ENCODE measurements around the gene SF3A1.

SF3A1 gene

GRCh38 chr22:30325724-30326254 is 30.9 kb downstream of the SF3A1 start:
- Mint-ChIP-seq H3K4me1 (peaks cover 56% of the 10 kb centered on the region), H3K9me3 (no peaks in the 10 kb centered on the region), H3K4me3 (peak overlapping the region; percentile 89), H3K36me3 (peaks cover 52% of the 10 kb centered on the region), H3K27ac (peak overlapping the region; percentile 90)
- DNase-seq (ENCODE audit: low spot score in 2 of 2) (no peak), ATAC-seq (no peak)

DNA sequence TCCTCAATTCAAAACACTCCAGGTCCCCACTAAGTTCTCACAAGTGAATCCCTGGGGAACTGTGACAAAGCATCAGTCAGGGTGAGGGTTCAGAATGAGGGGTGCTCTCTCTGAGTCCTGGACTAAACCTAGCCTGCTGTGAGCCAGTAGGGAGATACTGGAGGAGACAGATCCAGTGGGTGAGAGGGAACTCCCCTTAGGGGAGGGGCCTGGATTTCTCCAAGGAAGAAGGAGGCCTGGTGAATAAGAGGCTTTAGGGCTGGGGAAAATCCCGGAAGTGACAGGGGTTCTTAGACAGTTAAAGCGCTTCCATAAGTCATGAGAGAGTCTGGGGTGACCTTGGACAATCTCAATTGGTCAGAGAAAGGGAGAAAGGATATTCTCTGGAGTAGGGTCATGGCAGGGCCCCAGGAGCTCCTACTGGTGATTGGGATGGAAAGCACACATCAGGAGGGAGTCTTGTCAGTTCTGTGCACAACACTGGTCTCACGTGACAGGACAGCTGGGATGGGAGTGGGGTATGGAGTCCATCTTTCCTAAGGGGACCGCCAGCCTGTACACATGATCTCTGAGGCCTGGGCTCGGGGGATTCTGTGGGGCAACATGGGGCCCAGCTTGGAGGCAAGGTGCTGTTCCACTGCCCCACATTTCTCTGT is 31.5 kb downstream of the SF3A1 start:
- no peak for ATAC-seq

DNA sequence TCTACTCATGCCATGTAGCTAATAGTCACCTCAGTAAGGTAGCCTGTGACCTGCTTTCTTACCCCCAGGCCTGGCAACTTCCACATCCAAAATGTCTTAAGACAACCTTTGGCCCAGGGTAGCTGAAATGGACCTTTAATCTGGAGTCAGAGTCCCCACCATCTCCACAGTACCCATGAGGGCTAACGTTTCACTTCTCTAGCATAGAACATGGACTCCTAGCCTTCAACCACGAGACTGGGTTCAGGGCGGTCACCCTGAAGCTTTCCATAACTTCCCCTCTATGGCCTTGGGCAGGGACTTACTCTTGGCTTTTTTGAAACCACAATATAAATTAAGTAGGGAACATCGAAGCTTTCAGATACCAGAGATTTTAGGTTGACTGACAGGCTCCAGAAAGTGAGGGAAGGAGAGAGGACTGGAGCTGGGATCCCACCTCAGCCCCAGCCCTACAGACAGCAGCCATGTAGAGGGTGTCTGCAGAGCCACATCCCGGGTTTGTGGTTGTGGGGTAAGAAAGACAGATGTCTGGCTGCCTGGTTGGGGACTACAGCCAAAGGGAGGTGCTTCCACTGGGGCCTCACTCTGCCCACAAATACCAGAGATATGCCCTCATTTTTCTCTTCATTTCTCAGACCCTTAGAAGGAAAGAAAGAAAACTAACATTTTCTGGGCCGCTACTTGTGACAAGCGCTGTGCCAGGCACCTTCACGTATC is 32.5 kb downstream of the SF3A1 start:
- Mint-ChIP-seq H3K27ac (peak overlapping the region; percentile 90), H3K9me3 (no peaks in the 10 kb centered on the region), H3K4me1 (peaks cover 73% of the 10 kb centered on the region), H3K4me3 (peak overlapping the region; percentile 89), H3K36me3 (peaks cover 41% of the 10 kb centered on the region)
- DNase-seq (ENCODE audit: low spot score in 2 of 2) (peak in 1 of 2 donors; percentile 61), ATAC-seq (peak; percentile 31)

More for the DNA sequence above, 31.5 kb downstream of the SF3A1 start:
- Mint-ChIP-seq H3K4me1 (peaks cover 62% of the 10 kb centered on the region), H3K36me3 (peaks cover 51% of the 10 kb centered on the region), H3K27ac (peak overlapping the region; percentile 90), H3K4me3 (peak overlapping the region; percentile 89), H3K9me3 (no peaks in the 10 kb centered on the region)
- no peak for DNase-seq (ENCODE audit: low spot score in 2 of 2)

DNA sequence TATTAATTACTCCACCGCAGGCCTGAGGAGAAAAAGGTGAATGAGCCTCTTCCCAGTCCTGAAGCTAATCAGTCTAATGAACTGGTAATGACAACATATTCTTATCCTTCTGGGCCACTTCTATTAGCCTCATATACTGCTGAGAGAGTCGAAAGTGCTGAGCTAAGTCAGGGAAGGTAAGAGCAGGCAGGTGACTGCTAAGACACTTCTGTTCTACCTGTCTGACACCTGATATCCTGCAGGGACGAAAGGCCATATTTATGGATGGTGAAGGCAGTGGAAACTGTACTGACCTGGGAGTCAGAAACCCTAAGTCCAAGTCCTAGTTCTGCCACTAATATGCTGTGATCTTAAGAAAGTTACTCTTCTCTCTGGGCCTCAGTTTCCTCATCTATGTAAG is 33.4 kb downstream of the SF3A1 start:
- H3K36me3 Mint-ChIP-seq = peaks cover 39% of the 10 kb centered on the region
- H3K4me1 Mint-ChIP-seq = peaks cover 82% of the 10 kb centered on the region
- H3K9me3 Mint-ChIP-seq = no peaks in the 10 kb centered on the region
- DNase-seq (ENCODE audit: low spot score in 2 of 2) = no peak
- H3K4me3 Mint-ChIP-seq = peak overlapping the region; percentile 89
- H3K27ac Mint-ChIP-seq = peak overlapping the region; percentile 90
- ATAC-seq = no peak

DNA sequence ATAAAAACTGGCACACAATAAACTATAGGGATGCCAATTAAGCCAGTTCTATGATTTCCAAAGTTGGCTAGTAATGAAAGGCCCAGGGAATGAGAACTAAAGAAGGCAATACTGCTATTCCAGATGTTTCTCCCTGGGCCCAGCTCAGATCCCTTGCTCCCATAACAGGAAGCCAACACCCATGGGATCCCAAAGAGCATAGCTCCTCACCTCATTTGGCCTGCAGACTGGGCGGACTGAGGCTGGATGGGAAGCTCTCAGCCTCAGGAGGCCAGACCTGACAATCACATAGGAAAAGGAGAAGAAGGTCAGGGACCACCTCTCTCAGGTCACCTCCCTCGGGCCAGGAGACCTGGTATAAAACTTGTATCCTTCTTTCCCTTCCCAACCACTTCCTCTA is 35.2 kb downstream of the SF3A1 start:
- Mint-ChIP-seq H3K4me3 (no peak overlapping the region), H3K9me3 (no peaks in the 10 kb centered on the region), H3K36me3 (peaks cover 39% of the 10 kb centered on the region), H3K27ac (peak overlapping the region; percentile 81), H3K4me1 (peaks cover 84% of the 10 kb centered on the region)
- DNase-seq (ENCODE audit: low spot score in 2 of 2) (no peak), ATAC-seq (no peak)

DNA sequence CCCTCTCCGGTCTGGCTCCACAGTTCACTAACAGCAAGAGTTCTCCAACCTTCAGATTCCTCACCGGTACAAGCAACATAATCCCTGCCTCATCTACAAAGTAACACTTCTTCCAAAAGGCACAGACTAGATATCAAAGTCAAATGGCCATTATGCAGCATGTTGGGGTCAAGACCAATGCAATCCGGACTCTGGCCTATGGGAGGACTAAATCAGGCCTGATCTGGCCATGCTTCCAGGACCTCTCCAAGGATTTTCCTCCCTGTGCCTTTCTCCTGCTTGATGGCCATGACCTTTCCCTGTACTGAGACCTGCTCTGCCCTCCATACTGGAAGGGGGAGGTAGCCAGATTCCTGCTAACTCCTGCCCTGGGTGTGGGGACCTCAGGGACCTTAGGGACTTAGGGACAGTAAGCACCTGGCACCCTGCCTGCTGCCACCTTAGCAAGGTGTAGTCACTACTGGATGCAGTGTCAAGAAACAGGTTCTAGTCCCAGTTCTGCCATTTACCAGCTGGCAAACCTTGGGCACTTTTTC is 36.6 kb downstream of the SF3A1 start:
- DNase-seq (ENCODE audit: low spot score in 2 of 2) = no peak
- ATAC-seq = no peak
- H3K4me1 Mint-ChIP-seq = peaks cover 86% of the 10 kb centered on the region
- peak overlapping the region; percentile 81 for H3K27ac Mint-ChIP-seq
- peaks cover 35% of the 10 kb centered on the region for H3K36me3 Mint-ChIP-seq
- no peaks in the 10 kb centered on the region for H3K9me3 Mint-ChIP-seq
- no peak overlapping the region for H3K4me3 Mint-ChIP-seq

DNA sequence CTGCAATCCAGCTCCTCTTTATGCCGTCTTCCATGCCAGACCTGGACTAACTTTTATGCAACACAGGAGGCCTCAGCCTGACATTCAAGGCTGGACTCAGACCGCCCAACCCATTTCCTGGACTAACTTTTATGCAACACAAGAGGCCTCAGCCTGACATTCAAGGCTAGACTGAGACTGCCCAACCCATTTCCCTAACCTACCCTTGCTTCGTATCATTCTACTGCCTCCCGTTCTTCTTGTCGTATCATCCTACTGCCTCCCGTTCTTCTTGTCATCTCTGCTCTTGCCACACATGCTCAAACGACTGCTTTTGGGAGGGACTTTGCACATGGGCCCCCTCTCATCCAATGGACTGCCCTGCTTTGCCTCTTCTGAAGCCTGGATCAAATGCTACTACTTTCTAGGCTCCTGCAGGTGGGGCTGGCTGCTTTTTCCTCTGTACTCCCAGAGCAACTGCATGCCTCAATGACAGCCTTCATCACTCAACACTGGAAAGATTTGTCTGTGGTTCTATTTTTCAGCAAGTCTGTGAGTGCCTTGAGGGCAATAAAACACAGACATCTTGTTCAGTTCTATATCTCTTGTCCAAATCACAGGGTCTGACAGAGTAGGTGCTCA is 37.8 kb downstream of the SF3A1 start:
- ATAC-seq (no peak), DNase-seq (ENCODE audit: low spot score in 2 of 2) (no peak)
- peaks cover 86% of the 10 kb centered on the region for H3K4me1 Mint-ChIP-seq
- H3K9me3 Mint-ChIP-seq = no peaks in the 10 kb centered on the region
- H3K36me3 Mint-ChIP-seq = peaks cover 37% of the 10 kb centered on the region
- H3K27ac Mint-ChIP-seq = peak overlapping the region; percentile 81
- H3K4me3 Mint-ChIP-seq = no peak overlapping the region

DNA sequence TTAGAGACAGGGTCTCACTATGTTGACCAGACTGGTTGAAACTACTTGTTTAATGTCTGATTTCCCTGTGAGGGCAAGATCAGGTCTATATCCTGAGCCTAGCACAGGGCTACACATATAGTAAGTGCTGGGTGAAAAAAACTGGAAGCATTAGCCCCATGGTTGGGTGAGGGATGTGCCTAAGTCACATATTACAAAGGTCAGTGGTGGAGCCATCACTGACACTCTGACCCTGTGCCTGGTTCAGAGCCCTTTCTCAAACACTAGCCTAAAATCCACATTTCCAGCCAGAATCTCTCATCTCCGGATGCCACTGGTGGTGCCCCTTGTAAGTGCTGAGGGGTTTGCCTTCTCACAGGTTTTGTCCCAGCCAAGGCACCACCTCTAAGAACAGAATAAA is 38.9 kb downstream of the SF3A1 start:
- Mint-ChIP-seq H3K4me1 (peaks cover 86% of the 10 kb centered on the region), H3K36me3 (peaks cover 37% of the 10 kb centered on the region), H3K4me3 (no peak overlapping the region), H3K27ac (peak overlapping the region; percentile 81), H3K9me3 (no peaks in the 10 kb centered on the region)
- ATAC-seq = no peak
- no peak for DNase-seq (ENCODE audit: low spot score in 2 of 2)

- peak overlapping the region; percentile 88 for H3K27ac Mint-ChIP-seq
- H3K9me3 Mint-ChIP-seq = no peaks in the 10 kb centered on the region
- no peak for ATAC-seq
- H3K4me3 Mint-ChIP-seq = no peak overlapping the region
- peaks cover 92% of the 10 kb centered on the region for H3K4me1 Mint-ChIP-seq
- peaks cover 23% of the 10 kb centered on the region for H3K36me3 Mint-ChIP-seq
- DNase-seq (ENCODE audit: low spot score in 2 of 2) = no peak
Measured at GRCh38 chr22:30315962-30316576, 40.6 kb downstream of the SF3A1 start.

DNA sequence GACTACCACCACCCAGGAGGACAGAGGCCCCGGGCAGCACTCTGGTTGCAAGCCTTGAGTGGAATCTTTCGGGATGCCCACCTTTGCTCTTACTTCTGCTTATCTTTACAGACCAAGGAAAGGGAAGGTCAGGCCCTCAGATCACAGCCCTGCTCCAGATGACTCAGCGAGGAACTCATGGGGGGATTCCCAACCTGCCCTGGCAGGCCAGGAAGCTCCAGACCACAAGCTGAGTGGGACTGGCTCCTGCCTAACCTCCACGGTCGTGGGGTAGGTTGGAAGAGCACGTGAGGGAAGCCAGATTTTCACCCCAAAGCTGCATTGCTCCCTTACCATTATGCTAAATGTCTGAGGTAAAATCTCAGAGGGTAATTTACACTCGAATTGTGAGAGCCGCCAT is 41.8 kb downstream of the SF3A1 start:
- DNase-seq (ENCODE audit: low spot score in 2 of 2) = peak in 1 of 2 donors; percentile 60
- Mint-ChIP-seq H3K4me1 (peaks cover 92% of the 10 kb centered on the region), H3K36me3 (peaks cover 15% of the 10 kb centered on the region), H3K27ac (peak overlapping the region; percentile 88), H3K4me3 (peak overlapping the region; percentile 51), H3K9me3 (no peaks in the 10 kb centered on the region)
- peak; percentile 83 for ATAC-seq

DNA sequence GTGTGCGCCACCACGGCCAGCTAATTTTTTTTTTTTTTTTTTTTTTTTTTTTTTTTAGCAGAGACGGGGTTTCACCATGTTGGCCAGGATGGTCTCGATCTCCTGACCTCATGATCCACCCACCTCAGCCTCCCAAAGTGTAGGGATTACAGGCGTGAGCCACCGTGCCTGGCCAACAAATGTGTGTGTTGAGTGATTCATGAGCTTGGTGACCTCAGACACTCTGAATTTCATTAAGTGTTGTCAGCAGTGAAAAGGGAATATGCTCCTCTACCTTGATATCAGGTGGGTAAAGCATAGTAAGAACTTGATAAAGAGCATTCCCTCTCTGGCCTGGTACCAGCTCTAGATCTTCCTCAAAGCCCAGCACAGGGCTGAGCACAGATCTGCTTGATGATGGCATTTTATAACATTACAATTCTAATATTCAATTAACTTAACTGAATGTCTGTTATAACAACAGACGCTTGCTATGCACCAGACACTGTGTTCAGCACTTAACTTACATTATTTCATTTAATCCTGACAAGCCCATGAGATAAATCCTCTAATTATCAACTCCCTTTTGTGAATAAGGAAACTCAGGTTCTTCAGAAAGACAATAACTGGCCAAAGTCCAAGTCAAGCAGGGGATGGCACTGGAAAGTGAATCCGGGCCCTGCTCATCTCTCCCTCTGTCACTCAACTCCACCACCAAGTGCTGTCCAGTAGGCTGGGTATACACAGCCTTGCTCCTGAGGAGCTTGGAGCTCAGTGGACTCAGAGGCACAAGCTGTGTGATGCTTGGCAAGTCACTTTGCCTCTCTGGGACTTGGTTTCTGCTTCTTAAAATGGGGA is 42.9 kb downstream of the SF3A1 start:
- DNase-seq (ENCODE audit: low spot score in 2 of 2) (no peak), ATAC-seq (no peak)
- H3K27ac Mint-ChIP-seq = peak overlapping the region; percentile 92
- peaks cover 90% of the 10 kb centered on the region for H3K4me1 Mint-ChIP-seq
- H3K36me3 Mint-ChIP-seq = peaks cover 16% of the 10 kb centered on the region
- no peaks in the 10 kb centered on the region for H3K9me3 Mint-ChIP-seq
- H3K4me3 Mint-ChIP-seq = peak overlapping the region; percentile 51

DNA sequence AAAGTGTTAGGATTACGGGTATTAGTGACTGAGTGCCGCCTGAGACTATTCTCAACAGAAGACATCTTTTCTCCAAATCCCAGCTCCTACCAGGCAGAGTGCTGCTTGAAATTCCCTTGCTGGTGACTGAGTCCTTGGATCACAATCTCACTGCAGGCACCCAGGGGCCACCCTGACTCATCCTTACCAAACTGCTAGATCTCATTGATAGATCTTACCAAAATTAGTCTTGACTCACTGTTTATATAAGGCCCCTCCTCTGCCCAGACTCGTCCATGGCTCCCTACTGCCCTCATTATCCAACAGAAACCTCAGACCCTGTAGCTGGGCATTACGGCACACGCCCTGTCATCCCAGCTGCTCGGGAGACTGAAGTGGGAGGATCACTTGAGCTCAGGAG is 44.6 kb downstream of the SF3A1 start:
- Mint-ChIP-seq H3K36me3 (peaks cover 23% of the 10 kb centered on the region), H3K4me3 (peak overlapping the region; percentile 1), H3K4me1 (peaks cover 91% of the 10 kb centered on the region), H3K27ac (peak overlapping the region; percentile 92), H3K9me3 (no peaks in the 10 kb centered on the region)
- DNase-seq (ENCODE audit: low spot score in 2 of 2) = no peak
- ATAC-seq = peak; percentile 38

GRCh38 chr22:30310881-30311771 is 45.6 kb downstream of the SF3A1 start:
- no peak for DNase-seq (ENCODE audit: low spot score in 2 of 2)
- H3K36me3 Mint-ChIP-seq = peaks cover 23% of the 10 kb centered on the region
- peak overlapping the region; percentile 98 for H3K27ac Mint-ChIP-seq
- H3K4me1 Mint-ChIP-seq = peaks cover 95% of the 10 kb centered on the region
- H3K4me3 Mint-ChIP-seq = no peak overlapping the region
- no peaks in the 10 kb centered on the region for H3K9me3 Mint-ChIP-seq
- ATAC-seq = no peak

Measured in stimulated activated effector memory CD8-positive, alpha-beta T cell treated with anti-CD3 and anti-CD28 coated beads, Interleukin-12 subunit alpha, Interleukin-12 subunit beta, amount 100 ng/mL, for 72 hours (primary cell).